GM12875 (cell line): ENCODE measurements around the gene EFEMP2.

ENCODE experiments used
- H3K4me3 ChIP-seq: one replicate; pipeline ENCODE4 v1.5.1; 2011; ENCODE audit warnings: low read depth, low read length, control low read depth
- TF ChIP-seq, protein P1 (sequence below): IDR thresholded peaks from 2 replicates; pipeline ENCODE4 v1.5.1; 2011; ENCODE audit warnings: low read depth, mild to moderate bottlenecking, control low read depth, inconsistent platforms, low read length, moderate library complexity, borderline replicate concordance; ENCODE audit not compliant: insufficient read depth

Gene EFEMP2

DNA sequence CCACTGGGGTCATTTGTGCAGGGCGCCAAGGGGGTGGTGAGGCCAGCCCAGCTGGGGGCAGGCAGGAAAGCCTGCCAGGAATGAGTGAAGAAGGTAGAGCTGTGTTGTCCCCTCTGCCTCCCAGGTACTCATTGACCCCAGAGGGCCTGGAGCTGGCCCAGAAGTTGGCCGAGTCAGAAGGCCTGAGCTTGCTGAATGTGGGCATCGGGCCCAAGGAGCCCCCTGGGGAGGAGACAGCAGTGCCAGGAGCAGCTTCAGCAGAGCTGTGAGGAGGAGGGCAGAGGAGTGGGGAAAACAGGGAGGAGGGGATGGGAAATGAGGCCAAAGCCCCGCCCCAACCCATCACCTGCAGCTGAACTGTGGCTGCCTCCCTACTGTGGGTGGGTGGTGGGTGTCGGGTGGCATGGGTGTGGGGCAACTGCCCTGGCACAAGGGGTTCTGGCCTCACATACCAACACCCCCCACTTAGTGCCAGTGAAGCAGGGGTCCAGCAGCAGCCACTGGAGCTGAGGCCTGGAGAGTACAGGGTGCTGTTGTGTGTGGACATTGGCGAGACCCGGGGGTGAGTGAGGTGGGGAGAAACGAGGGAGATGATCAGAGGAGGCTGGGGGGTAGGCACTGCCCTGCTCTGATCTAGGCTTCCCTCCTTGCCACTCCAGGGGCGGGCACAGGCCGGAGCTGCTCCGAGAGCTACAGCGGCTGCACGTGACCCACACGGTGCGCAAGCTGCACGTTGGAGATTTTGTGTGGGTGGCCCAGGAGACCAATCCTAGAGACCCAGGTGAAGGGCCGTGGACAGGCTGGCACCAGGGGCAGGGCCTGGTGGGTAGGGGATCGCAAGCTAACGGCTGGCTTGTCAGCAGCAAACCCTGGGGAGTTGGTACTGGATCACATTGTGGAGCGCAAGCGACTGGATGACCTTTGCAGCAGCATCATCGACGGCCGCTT lies 9.4 kb downstream of the EFEMP2 start:
- H3K4me3 ChIP-seq: no peak overlapping the region
- TF ChIP-seq, protein P1, sequence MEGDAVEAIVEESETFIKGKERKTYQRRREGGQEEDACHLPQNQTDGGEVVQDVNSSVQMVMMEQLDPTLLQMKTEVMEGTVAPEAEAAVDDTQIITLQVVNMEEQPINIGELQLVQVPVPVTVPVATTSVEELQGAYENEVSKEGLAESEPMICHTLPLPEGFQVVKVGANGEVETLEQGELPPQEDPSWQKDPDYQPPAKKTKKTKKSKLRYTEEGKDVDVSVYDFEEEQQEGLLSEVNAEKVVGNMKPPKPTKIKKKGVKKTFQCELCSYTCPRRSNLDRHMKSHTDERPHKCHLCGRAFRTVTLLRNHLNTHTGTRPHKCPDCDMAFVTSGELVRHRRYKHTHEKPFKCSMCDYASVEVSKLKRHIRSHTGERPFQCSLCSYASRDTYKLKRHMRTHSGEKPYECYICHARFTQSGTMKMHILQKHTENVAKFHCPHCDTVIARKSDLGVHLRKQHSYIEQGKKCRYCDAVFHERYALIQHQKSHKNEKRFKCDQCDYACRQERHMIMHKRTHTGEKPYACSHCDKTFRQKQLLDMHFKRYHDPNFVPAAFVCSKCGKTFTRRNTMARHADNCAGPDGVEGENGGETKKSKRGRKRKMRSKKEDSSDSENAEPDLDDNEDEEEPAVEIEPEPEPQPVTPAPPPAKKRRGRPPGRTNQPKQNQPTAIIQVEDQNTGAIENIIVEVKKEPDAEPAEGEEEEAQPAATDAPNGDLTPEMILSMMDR: no peak

DNA sequence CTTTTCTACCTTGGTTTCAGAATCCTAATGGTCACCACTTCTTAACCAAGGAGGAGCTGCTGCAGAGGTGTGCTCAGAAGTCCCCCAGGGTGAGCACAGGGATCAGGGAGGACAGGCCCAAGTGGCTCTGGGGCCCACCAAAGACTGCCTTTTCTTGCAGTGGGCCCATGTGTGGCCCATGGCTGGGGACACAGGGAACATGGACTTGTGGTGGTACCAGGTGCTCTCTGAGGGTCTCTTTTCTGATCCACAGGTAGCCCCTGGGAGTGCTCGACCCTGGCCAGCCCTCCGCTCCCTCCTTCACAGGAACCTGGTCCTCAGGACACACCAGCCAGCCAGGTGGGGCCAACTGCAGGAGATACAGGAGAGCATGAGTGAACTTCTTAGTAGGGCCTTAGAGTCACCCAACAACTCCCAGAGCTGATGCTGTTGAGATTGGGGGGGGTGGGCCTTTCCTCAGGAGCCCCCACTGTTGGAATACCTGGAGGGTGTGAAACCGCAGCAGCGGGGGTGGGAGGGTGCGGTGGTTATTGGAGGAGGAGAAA lies 10.3 kb downstream of the EFEMP2 start:
- H3K4me3 ChIP-seq: no peak overlapping the region

GRCh38 chr11:65861533-65862183 lies 10.9 kb downstream of the EFEMP2 start:
- TF ChIP-seq, protein P1: no peak
- H3K4me3 ChIP-seq: peak overlapping the region; percentile 89

More for the DNA sequence above, 10.3 kb downstream of the EFEMP2 start:
- TF ChIP-seq, protein P1: no peak

DNA sequence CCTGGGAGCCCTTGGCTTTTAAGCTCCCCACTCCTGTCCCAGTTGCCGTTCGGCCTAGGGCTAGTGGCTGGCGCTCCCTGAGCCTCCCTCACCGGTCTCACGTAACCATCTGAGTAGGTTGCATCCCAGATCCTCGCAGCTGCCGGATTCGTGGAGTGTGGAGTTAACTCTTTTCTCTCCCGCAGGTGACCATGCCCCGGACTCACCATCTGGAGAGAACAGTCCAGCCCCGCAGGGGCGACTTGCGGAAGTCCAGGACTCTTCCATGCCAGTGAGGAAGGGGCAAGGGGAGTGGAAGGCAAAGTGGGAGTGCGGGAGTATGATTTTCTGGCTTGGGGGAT lies 11.5 kb downstream of the EFEMP2 start:
- TF ChIP-seq, protein P1: no peak
- H3K4me3 ChIP-seq: peak overlapping the region; percentile 89

- H3K4me3 ChIP-seq: peak within 1 kb of the TSS; percentile 93
- TF ChIP-seq, protein P1: peak; percentile 87
Observed at GRCh38 chr11:65860278-65861164, 12.1 kb downstream of the EFEMP2 start, which contains the start of gene MUS81. Gene MUS81, plus strand, starts transcription at chr11:65860433. Its CDS starts 321 bp downstream, at chr11:65860754.

DNA sequence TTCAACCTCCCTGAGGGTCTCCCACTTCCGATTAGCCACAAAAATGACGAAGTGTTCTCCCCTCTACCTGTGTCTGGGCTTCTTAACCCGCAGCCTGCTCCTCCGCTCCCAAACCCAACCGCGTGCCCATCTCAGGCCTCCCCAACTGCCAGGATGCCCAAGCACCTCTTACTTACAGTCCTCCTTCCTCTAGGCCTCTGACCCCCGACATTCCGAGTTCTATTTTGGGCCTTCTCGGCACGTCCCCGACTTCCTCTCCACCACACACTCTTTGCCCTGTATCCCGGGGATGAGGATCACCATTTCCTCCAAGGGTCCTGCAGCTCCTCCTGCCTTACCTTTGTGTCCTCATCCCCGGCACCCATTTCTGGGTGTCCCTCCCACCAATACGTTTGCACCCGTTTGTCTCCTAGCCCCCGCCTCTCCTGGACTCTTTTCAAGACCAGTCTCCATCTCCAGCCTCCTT lies 12.8 kb downstream of the EFEMP2 start:
- H3K4me3 ChIP-seq: peak overlapping the region; percentile 89
- TF ChIP-seq, protein P1: no peak
